Neural cell (in vitro differentiated cells): ENCODE results near the gene P2RX3.

ENCODE experiments used
- EP300 ChIP-seq: fragments of 450-650 bp; conservative IDR thresholded peaks from 2 replicates; pipeline ENCODE4 v1.6.1; 2014; ENCODE audit warnings: antibody characterized with exemption, mild to moderate bottlenecking, moderate library complexity; ENCODE audit not compliant: poor library complexity, severe bottlenecking
- EZH2 ChIP-seq: fragments of 200-600, 300-800 bp; shearing (Covaris generic), sonication (generic); IDR thresholded peaks from 2 replicates; pipeline ENCODE4 v1.6.1; 2014; ENCODE audit warnings: antibody characterized with exemption, low read length, borderline replicate concordance, mild to moderate bottlenecking; ENCODE audit not compliant: insufficient read depth, poor library complexity, severe bottlenecking
- MXI1 ChIP-seq: fragments of 450-650 bp; conservative IDR thresholded peaks from 2 replicates; pipeline ENCODE4 v1.6.1; 2014; ENCODE audit warnings: antibody characterized with exemption, mild to moderate bottlenecking; ENCODE audit not compliant: poor library complexity, severe bottlenecking
- POLR2AphosphoS5 ChIP-seq: IDR thresholded peaks from 2 replicates; pipeline ENCODE4 v1.6.1; 2012
- RAD21 ChIP-seq: fragments of 450-650 bp; conservative IDR thresholded peaks from 2 replicates; pipeline ENCODE4 v1.6.1; 2014; ENCODE audit warnings: antibody characterized with exemption, mild to moderate bottlenecking, moderate library complexity
- TAF1 ChIP-seq: IDR thresholded peaks from 2 replicates; pipeline ENCODE4 v1.6.1; 2012; ENCODE audit warnings: low read depth
- TF ChIP-seq, protein P1 (sequence below): fragments of 450-650 bp; IDR thresholded peaks from 2 replicates; pipeline ENCODE4 v1.5.1; 2014; ENCODE audit warnings: antibody characterized with exemption, mild to moderate bottlenecking, moderate library complexity; ENCODE audit not compliant: poor library complexity, severe bottlenecking
- TF ChIP-seq, protein P2 (sequence below): IDR thresholded peaks from 2 replicates; pipeline ENCODE4 v1.6.1; 2012; ENCODE audit warnings: borderline replicate concordance

- TF ChIP-seq, protein P1, sequence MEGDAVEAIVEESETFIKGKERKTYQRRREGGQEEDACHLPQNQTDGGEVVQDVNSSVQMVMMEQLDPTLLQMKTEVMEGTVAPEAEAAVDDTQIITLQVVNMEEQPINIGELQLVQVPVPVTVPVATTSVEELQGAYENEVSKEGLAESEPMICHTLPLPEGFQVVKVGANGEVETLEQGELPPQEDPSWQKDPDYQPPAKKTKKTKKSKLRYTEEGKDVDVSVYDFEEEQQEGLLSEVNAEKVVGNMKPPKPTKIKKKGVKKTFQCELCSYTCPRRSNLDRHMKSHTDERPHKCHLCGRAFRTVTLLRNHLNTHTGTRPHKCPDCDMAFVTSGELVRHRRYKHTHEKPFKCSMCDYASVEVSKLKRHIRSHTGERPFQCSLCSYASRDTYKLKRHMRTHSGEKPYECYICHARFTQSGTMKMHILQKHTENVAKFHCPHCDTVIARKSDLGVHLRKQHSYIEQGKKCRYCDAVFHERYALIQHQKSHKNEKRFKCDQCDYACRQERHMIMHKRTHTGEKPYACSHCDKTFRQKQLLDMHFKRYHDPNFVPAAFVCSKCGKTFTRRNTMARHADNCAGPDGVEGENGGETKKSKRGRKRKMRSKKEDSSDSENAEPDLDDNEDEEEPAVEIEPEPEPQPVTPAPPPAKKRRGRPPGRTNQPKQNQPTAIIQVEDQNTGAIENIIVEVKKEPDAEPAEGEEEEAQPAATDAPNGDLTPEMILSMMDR: no peak
- TF ChIP-seq POLR2AphosphoS5: no peak
- no peak for TF ChIP-seq RAD21
- no peak for TF ChIP-seq MXI1
- no peak for TF ChIP-seq EP300
- TF ChIP-seq, protein P2, sequence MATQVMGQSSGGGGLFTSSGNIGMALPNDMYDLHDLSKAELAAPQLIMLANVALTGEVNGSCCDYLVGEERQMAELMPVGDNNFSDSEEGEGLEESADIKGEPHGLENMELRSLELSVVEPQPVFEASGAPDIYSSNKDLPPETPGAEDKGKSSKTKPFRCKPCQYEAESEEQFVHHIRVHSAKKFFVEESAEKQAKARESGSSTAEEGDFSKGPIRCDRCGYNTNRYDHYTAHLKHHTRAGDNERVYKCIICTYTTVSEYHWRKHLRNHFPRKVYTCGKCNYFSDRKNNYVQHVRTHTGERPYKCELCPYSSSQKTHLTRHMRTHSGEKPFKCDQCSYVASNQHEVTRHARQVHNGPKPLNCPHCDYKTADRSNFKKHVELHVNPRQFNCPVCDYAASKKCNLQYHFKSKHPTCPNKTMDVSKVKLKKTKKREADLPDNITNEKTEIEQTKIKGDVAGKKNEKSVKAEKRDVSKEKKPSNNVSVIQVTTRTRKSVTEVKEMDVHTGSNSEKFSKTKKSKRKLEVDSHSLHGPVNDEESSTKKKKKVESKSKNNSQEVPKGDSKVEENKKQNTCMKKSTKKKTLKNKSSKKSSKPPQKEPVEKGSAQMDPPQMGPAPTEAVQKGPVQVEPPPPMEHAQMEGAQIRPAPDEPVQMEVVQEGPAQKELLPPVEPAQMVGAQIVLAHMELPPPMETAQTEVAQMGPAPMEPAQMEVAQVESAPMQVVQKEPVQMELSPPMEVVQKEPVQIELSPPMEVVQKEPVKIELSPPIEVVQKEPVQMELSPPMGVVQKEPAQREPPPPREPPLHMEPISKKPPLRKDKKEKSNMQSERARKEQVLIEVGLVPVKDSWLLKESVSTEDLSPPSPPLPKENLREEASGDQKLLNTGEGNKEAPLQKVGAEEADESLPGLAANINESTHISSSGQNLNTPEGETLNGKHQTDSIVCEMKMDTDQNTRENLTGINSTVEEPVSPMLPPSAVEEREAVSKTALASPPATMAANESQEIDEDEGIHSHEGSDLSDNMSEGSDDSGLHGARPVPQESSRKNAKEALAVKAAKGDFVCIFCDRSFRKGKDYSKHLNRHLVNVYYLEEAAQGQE: no peak
- no peak for TF ChIP-seq EZH2
- no peak for TF ChIP-seq TAF1
Observed at GRCh38 chr11:57414612-57415212, 76.6 kb downstream of the P2RX3 start.
